ENCODE results near the gene TMX2.

Gene TMX2

DNA sequence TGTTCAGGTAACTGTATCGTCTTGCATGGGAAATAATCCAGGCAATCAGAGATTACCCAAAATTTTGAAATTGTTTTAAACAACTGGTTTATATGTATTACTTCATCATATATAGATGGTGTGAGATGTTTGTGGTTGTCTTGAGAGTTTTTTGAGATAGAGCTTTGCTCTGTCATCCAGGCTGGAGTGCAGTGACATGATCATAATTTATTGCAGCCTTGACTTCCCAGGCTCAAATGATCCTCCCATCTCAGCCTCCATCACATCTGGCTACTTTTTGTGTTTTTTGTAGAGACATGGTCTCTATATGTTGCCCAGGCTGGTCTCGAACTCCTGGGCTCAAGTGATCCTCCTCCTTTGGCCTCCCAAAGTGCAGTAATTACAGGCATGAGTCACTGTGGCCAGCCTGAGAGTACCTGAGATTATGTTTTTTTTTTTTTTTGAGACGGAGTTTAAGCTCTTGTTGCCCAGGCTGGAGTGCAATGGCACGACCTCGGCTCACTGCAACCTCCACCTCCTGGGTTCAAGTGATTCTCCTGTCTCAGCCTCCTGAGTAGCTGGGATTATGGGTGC lies 60.7 kb downstream of the TMX2 start:
- TF ChIP-seq ZNF70 (CRISPR knock-in tag; IDR thresholded peaks at IDR 0.05) (no peak), PPARA (CRISPR knock-in tag; IDR thresholded peaks at IDR 0.05; ENCODE audit: borderline replicate concordance) (no peak), ZFP3 (CRISPR knock-in tag; IDR thresholded peaks at IDR 0.05) (no peak), BACH2 (CRISPR knock-in tag; IDR thresholded peaks at IDR 0.05; ENCODE audit: borderline replicate concordance) (no peak), TOX (CRISPR knock-in tag; IDR thresholded peaks at IDR 0.05; ENCODE audit: borderline replicate concordance) (no peak), GLIS3 (CRISPR knock-in tag; IDR thresholded peaks at IDR 0.05) (no peak), CREB5 (CRISPR knock-in tag; IDR thresholded peaks at IDR 0.05; ENCODE audit: low read depth) (no peak), TSHZ2 (CRISPR knock-in tag; IDR thresholded peaks at IDR 0.05) (no peak), ZFP30 (CRISPR knock-in tag; IDR thresholded peaks at IDR 0.05) (no peak), ARNTL (CRISPR knock-in tag; IDR thresholded peaks at IDR 0.05; ENCODE audit: borderline replicate concordance, low read depth) (no peak), OSR1 (CRISPR knock-in tag; IDR thresholded peaks at IDR 0.05) (no peak), ESRRG (CRISPR knock-in tag; IDR thresholded peaks at IDR 0.05) (no peak), ZNF565 (CRISPR knock-in tag; conservative IDR thresholded peaks at IDR 0.05; ENCODE audit: low read depth) (no peak), TCF4 (CRISPR knock-in tag; IDR thresholded peaks at IDR 0.05; ENCODE audit: borderline replicate concordance) (no peak), ISL1 (CRISPR knock-in tag; IDR thresholded peaks at IDR 0.05) (no peak), RARB (CRISPR knock-in tag; IDR thresholded peaks at IDR 0.05) (no peak)
- TF ChIP-seq, protein P1, sequence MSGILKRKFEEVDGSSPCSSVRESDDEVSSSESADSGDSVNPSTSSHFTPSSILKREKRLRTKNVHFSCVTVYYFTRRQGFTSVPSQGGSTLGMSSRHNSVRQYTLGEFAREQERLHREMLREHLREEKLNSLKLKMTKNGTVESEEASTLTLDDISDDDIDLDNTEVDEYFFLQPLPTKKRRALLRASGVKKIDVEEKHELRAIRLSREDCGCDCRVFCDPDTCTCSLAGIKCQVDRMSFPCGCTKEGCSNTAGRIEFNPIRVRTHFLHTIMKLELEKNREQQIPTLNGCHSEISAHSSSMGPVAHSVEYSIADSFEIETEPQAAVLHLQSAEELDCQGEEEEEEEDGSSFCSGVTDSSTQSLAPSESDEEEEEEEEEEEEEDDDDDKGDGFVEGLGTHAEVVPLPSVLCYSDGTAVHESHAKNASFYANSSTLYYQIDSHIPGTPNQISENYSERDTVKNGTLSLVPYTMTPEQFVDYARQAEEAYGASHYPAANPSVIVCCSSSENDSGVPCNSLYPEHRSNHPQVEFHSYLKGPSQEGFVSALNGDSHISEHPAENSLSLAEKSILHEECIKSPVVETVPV (CRISPR knock-in tag; IDR thresholded peaks at IDR 0.05) = no peak
- TF ChIP-seq, protein P2, sequence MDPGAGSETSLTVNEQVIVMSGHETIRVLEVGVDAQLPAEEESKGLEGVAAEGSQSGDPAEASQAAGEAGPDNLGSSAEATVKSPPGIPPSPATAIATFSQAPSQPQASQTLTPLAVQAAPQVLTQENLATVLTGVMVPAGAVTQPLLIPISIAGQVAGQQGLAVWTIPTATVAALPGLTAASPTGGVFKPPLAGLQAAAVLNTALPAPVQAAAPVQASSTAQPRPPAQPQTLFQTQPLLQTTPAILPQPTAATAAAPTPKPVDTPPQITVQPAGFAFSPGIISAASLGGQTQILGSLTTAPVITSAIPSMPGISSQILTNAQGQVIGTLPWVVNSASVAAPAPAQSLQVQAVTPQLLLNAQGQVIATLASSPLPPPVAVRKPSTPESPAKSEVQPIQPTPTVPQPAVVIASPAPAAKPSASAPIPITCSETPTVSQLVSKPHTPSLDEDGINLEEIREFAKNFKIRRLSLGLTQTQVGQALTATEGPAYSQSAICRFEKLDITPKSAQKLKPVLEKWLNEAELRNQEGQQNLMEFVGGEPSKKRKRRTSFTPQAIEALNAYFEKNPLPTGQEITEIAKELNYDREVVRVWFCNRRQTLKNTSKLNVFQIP (CRISPR knock-in tag; IDR thresholded peaks at IDR 0.05; ENCODE audit: borderline replicate concordance, low read depth) = no peak
- no peak for ATAC-seq

GRCh38 chr11:57775491-57775890 lies 63.1 kb downstream of the TMX2 start:
- no peak for TF ChIP-seq ZNF565 (CRISPR knock-in tag; conservative IDR thresholded peaks at IDR 0.05; ENCODE audit: low read depth)
- no peak for ATAC-seq

- peak; percentile 25 for ATAC-seq
- no peak for TF ChIP-seq TCF4 (CRISPR knock-in tag; IDR thresholded peaks at IDR 0.05; ENCODE audit: borderline replicate concordance)
- TF ChIP-seq TOX (CRISPR knock-in tag; IDR thresholded peaks at IDR 0.05; ENCODE audit: borderline replicate concordance) = no peak
- no peak for TF ChIP-seq ZNF70 (CRISPR knock-in tag; IDR thresholded peaks at IDR 0.05)
- no peak for TF ChIP-seq ZFP3 (CRISPR knock-in tag; IDR thresholded peaks at IDR 0.05)
Observed at GRCh38 chr11:57776031-57776521, 63.7 kb downstream of the TMX2 start.

DNA sequence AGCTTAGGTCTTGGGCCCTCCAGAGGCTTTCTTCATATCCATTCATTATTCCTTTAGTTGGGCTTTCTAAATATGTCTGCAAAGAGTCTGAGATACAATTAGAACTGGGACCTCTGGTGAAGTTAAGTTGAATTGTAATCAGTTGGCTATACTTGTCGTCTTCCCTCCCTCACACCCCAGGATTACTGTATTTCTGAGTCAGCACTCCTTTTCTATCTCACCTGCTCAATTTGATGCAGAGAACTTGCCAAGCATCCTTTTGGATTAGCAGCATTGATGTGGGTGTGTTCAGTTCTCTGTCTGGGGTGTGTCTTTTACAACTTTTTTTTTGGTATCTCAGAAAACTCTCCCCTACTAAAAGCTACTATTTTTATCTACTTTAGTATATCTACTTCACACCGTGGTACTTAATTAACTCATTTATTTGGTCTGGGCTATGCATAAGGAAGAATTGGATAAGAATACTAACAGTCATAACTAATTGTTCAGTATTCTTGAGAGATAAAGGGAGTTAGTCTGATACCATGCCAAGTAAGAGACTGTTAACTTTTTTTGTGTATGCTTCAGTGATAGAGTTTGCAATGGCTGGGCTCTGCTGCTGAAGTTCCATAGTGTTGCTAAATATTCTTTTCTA lies 64.3 kb downstream of the TMX2 start:
- ATAC-seq = no peak
- no peak for TF ChIP-seq CREB5 (CRISPR knock-in tag; IDR thresholded peaks at IDR 0.05; ENCODE audit: low read depth)
- TF ChIP-seq, protein P2 (CRISPR knock-in tag; IDR thresholded peaks at IDR 0.05; ENCODE audit: borderline replicate concordance, low read depth) = no peak
- no peak for TF ChIP-seq ESRRG (CRISPR knock-in tag; IDR thresholded peaks at IDR 0.05)
- no peak for TF ChIP-seq ZNF565 (CRISPR knock-in tag; conservative IDR thresholded peaks at IDR 0.05; ENCODE audit: low read depth)
- TF ChIP-seq TCF4 (CRISPR knock-in tag; IDR thresholded peaks at IDR 0.05; ENCODE audit: borderline replicate concordance) = no peak
- no peak for TF ChIP-seq OSR1 (CRISPR knock-in tag; IDR thresholded peaks at IDR 0.05)
- no peak for TF ChIP-seq ISL1 (CRISPR knock-in tag; IDR thresholded peaks at IDR 0.05)
- TF ChIP-seq, protein P3, sequence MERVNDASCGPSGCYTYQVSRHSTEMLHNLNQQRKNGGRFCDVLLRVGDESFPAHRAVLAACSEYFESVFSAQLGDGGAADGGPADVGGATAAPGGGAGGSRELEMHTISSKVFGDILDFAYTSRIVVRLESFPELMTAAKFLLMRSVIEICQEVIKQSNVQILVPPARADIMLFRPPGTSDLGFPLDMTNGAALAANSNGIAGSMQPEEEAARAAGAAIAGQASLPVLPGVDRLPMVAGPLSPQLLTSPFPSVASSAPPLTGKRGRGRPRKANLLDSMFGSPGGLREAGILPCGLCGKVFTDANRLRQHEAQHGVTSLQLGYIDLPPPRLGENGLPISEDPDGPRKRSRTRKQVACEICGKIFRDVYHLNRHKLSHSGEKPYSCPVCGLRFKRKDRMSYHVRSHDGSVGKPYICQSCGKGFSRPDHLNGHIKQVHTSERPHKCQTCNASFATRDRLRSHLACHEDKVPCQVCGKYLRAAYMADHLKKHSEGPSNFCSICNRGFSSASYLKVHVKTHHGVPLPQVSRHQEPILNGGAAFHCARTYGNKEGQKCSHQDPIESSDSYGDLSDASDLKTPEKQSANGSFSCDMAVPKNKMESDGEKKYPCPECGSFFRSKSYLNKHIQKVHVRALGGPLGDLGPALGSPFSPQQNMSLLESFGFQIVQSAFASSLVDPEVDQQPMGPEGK (CRISPR knock-in tag; IDR thresholded peaks at IDR 0.05; ENCODE audit: borderline replicate concordance) = no peak
- no peak for TF ChIP-seq ZNF70 (CRISPR knock-in tag; IDR thresholded peaks at IDR 0.05)
- no peak for TF ChIP-seq ZC3H10 (CRISPR knock-in tag; IDR thresholded peaks at IDR 0.05)
- TF ChIP-seq RARB (CRISPR knock-in tag; IDR thresholded peaks at IDR 0.05) = no peak
- no peak for TF ChIP-seq TOX (CRISPR knock-in tag; IDR thresholded peaks at IDR 0.05; ENCODE audit: borderline replicate concordance)
